Measurements from ENCODE around the gene FSTL4.
"Not testable (repeated sequence)": the region's sequence is repeated elsewhere in the genome, so short reads cannot be mapped to it uniquely, and the experiment has no call there.

Gene FSTL4

DNA sequence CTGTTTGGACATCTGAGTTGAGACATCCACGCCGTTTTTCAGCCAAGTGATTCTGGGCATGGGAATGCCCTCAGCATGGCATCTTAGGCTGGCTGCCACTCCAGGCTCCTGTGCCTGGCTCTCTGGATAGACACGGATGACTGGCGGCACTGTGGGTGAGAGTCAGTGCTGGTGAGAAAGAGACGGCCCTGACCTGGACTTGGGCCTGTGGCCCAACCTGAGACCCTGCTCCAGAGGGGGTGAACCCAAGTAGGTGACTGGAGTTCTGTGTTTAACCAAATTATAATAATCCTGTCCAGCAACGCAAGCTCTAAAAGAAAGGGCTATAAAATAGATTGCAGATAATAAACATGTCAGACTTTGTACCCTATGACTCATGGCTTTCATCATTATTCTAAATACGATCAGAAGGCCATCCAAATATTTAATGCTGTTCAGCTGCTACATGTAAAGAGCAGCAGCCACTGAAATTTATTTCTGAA lies 386.6 kb downstream of the FSTL4 start:
- in situ Hi-C loops (cut with HindIII; ENCODE audit: low sequenced_read_pairs): no loop called here
- DNase-seq (ENCODE audit: low read depth, low spot score): peak; percentile 67
- H3K4me3 ChIP-seq (ENCODE audit: low read depth, low read length): no peak overlapping the region
- TF ChIP-seq, protein P1, sequence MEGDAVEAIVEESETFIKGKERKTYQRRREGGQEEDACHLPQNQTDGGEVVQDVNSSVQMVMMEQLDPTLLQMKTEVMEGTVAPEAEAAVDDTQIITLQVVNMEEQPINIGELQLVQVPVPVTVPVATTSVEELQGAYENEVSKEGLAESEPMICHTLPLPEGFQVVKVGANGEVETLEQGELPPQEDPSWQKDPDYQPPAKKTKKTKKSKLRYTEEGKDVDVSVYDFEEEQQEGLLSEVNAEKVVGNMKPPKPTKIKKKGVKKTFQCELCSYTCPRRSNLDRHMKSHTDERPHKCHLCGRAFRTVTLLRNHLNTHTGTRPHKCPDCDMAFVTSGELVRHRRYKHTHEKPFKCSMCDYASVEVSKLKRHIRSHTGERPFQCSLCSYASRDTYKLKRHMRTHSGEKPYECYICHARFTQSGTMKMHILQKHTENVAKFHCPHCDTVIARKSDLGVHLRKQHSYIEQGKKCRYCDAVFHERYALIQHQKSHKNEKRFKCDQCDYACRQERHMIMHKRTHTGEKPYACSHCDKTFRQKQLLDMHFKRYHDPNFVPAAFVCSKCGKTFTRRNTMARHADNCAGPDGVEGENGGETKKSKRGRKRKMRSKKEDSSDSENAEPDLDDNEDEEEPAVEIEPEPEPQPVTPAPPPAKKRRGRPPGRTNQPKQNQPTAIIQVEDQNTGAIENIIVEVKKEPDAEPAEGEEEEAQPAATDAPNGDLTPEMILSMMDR (IDR thresholded peaks at IDR 0.05; ENCODE audit: low read depth, low read length): no peak

DNA sequence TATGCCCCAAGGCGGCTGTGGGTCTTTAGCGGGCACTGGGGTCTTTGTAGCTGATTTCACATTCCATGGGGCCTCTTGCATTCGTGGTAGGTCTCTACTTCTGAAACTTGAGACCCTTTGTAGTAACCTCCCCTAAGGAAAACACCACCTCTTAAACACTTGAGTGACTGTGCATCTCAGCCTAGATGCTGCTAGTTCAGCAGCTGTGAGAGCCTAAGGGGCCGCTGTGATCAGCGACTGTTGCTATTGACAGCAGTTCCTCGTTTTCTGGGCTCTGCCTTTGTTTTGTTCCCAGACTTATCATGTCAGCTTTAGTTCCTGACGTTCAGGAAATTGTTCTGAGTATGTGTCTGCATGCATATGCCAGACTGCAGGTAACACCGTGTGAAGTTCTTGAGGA lies 389.4 kb downstream of the FSTL4 start:
- TF ChIP-seq, protein P1 (IDR thresholded peaks at IDR 0.05; ENCODE audit: low read depth, low read length): no peak
- in situ Hi-C loops (cut with HindIII; ENCODE audit: low sequenced_read_pairs): no loop called here
- no peak overlapping the region for H3K4me3 ChIP-seq (ENCODE audit: low read depth, low read length)
- DNase-seq (ENCODE audit: low read depth, low spot score): no peak

DNA sequence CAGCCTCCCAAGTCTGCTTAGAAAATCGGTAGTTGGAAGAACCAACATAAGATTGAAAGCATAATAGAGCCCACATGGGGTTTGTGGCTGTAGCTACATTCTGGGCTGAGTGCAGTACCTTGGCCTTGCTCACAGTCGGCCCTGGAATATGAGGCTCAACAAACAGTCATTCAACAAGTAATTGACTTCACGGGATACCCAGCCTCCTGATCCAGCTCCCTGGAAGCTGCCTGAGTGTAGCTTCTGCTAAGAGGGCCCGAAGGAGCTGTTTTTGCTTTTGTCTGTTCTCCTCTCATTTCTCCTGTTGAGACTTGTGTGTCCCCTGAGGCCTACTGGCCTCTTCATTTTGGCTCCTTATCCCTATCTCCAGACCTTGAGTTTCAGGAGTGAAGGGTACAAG lies 389.8 kb downstream of the FSTL4 start:
- in situ Hi-C loops (cut with HindIII; ENCODE audit: low sequenced_read_pairs): no loop called here
- TF ChIP-seq, protein P1 (IDR thresholded peaks at IDR 0.05; ENCODE audit: low read depth, low read length): no peak
- DNase-seq (ENCODE audit: low read depth, low spot score): no peak

DNA sequence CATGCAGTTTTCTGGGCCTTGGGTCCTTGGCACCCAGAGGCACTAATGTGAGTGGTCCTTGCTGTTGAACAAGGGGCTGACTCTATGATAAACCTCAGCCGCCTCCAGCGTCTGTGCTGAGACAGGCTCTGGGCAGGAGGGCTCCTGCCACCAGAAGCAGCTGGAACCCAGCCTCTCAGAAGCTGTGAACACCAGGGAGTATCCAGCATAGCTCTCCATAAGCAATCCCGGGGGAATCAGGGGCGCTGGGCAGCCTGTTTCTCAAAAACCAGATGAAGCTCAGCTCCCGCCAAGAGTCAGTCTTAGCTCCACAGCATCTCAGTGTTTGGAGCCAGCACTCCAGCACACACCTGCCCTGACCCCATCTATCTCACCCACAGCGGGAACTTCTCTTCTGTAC lies 390.3 kb downstream of the FSTL4 start:
- in situ Hi-C loops (cut with HindIII; ENCODE audit: low sequenced_read_pairs): no loop called here
- TF ChIP-seq, protein P1 (IDR thresholded peaks at IDR 0.05; ENCODE audit: low read depth, low read length): no peak
- no peak for DNase-seq (ENCODE audit: low read depth, low spot score)
- H3K4me3 ChIP-seq (ENCODE audit: low read depth, low read length): no peak overlapping the region

More for the DNA sequence above, 389.8 kb downstream of the FSTL4 start:
- no peak overlapping the region for H3K4me3 ChIP-seq (ENCODE audit: low read depth, low read length)

DNA sequence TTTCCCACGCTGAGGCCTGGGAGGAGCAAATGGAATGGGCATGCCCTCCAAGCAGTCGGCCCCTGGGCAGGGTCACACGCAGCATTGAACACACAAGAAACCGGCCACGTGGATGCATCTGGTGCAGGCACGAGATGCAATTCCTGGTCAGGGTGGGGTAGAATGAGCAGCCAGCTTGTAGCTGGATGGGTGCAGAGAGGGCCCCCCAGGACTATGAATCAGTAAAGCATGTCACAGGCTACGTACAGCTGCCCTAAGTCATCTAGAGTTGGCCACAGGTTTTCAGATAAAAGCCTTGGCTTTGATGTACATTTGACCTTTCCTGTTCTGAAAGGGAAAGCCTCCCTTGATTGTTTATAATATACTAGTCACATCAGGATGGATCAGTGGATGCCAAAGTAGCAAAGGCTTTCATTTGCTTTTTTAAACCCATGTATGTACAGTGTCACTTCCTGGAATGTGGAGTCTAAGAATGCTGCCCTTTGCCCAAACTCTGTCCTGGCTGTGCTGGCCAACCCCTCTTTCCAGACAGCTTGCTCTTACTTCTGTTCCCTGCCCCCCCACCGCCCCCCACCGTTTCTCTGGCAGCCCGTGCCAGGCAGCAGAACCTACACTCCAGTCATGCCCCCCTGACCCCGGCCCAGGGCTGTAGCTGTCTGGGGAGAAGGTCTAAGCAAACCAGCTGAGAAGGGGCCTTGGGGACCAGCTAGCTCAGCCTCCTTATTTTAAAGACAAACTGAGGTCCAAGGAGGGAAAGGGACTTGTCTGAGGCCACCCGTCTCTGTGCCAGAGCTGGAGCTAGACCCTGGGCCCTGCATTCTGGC lies 391.3 kb downstream of the FSTL4 start:
- peak; percentile 48 for DNase-seq (ENCODE audit: low read depth, low spot score)
- no peak overlapping the region for H3K4me3 ChIP-seq (ENCODE audit: low read depth, low read length)
- TF ChIP-seq, protein P1 (IDR thresholded peaks at IDR 0.05; ENCODE audit: low read depth, low read length): no peak
- in situ Hi-C loops (cut with HindIII; ENCODE audit: low sequenced_read_pairs): no loop called here

DNA sequence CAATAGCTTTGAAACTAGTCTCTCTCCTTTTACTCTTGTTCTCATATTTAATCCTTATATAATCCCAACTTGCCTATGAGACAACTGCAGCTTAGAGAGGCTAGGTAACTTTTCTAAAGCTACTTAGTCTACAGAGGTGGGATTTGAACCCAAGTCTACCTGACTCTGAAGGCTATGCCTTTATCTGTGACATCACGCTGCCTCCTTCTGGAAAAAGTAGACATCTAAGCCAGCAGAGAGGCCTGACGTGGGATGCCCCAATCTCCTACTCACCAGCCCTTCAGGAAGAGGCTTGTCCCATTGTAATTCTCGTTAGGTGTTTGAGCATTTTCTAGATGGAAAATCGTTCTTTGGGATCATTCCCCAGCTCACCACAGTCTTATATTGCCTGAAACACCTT lies 393.0 kb downstream of the FSTL4 start:
- TF ChIP-seq, protein P1 (IDR thresholded peaks at IDR 0.05; ENCODE audit: low read depth, low read length): no peak
- no peak for DNase-seq (ENCODE audit: low read depth, low spot score)
- no peak overlapping the region for H3K4me3 ChIP-seq (ENCODE audit: low read depth, low read length)
- in situ Hi-C loops (cut with HindIII; ENCODE audit: low sequenced_read_pairs): no loop called here

DNA sequence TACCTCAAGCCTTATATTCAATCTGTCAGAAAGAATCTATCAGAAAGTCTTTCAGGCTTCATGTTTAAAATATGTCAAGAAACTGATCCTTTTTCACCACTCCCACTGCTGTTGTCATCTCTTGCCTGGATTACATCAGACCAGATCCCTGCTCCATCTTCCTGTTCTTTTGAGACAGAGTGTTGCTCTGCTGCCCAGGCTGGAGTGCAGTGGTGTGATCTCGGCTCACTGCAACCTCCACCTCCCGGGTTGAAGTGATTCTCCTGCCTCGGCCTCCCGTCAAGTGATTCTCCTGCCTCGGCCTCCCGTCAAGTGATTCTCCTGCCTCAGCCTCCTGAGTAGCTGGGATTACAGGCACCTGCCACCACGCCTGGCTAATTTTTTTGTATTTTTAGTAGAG lies 396.2 kb downstream of the FSTL4 start:
- H3K4me3 ChIP-seq (ENCODE audit: low read depth, low read length); DNase-seq (ENCODE audit: low read depth, low spot score); in situ Hi-C loops (cut with HindIII; ENCODE audit: low sequenced_read_pairs): not testable (repeated sequence)

Data from astrocyte of the spinal cord (primary cell).